Measurements from ENCODE around the gene IL25. TPM values are rescaled to one million over a fixed set of nuclear protein-coding genes. Genes with fewer than 3 reads are reported as not detected.

IL25 gene
- total and polyA plus RNA-seq, 2 experiments from 2014 or later: not detected

- WGBS, 2 experiments (ENCODE audit: low coverage in 1 of 2, low lambda C conversion rate in 2 of 2, missing lambda C conversion rate in 2 of 2): 4 to 7% methylated on average over 15 to 34 of the region's 34 CpGs
- H3K4me2 ChIP-seq (ENCODE audit: unreplicated experiment): peak overlapping the region; percentile 32
These were observed 6.1 kb upstream of the IL25 start for GRCh38 chr14:23366426-23366921.

DNA sequence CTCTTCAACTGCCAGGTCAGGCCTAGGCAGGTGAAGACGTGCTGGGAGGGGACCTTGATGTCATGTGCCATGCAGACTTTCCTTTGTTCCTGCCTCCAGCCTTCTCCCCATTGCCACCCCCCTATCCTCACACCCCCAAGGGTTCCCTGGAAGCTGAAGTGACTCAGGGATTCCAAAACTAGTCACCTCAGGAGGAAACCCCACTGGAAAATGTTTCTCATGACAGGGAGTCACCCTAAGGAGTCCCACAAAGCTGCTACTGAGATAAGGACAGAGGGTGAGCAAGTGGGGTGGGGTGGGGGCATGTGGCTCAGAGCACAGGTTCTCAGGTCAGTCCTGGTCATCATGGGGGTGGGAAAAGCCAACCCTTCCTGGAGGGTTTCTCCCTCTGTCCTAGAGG is 2.4 kb upstream of the IL25 start:
- no peaks in the 10 kb centered on the region for H3K27me3 ChIP-seq (replicated peaks; ENCODE audit: insufficient read depth)
- no peaks in the 10 kb centered on the region for H3K79me2 ChIP-seq (ENCODE audit: insufficient read depth)

More at GRCh38 chr14:23366426-23366921, 6.1 kb upstream of the IL25 start:
- peaks cover 25% of the 10 kb centered on the region for H3K79me2 ChIP-seq (ENCODE audit: insufficient read depth)
- H3K36me3 ChIP-seq (ENCODE audit: low read depth): no peaks in the 10 kb centered on the region
- peak; percentile 79 for DNase-seq
- peak overlapping the region; percentile 95 for H3K9ac ChIP-seq
- peaks cover 18% of the 10 kb centered on the region for H3F3A ChIP-seq (ENCODE audit: insufficient read depth)
- in situ Hi-C loops (cut with MboI): no loop called here
- peaks cover 17% of the 10 kb centered on the region for H3K4me1 ChIP-seq (ENCODE audit: insufficient read depth)
- no peaks in the 10 kb centered on the region for H3K9me2 ChIP-seq (ENCODE audit: insufficient read depth)
- no peaks in the 10 kb centered on the region for H4K20me1 ChIP-seq (ENCODE audit: insufficient read depth)
- no peaks in the 10 kb centered on the region for H3K27me3 ChIP-seq (replicated peaks; ENCODE audit: insufficient read depth)
- TF ChIP-seq EZH2 (IDR thresholded peaks at IDR 0.05; ENCODE audit: insufficient read depth, poor library complexity, severe bottlenecking) (no peak), EZH2phosphoT487 (IDR thresholded peaks at IDR 0.05; ENCODE audit: insufficient read depth, low read depth) (no peak)
- H3K27ac ChIP-seq: peak overlapping the region; percentile 79
- H2AFZ ChIP-seq: peak overlapping the region; percentile 76
- H3K9me3 ChIP-seq (ENCODE audit: low read depth): no peaks in the 10 kb centered on the region
- peak overlapping the region; percentile 85; the same call in 1 of the 2 replicates for H3K4me3 ChIP-seq

DNA sequence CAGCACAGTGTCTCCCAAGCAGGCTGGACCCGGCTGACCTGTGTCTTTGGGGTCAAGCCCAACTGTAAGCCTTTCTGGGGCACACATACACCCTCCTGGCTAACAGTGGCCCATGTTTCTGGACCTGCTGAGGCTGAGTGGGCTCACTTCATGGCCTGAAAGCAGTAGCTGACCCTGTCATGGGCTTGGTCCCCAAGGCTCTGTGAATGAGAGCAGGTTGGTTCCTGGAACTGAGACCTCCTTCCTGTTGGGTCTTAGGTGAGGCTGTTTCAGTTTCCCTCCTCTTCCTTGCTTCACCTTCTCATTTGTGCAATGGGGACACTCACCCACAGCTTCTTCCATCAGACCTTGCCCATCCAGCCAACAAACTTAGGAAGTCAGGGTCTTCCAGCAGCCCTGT is 744 bp upstream of the IL25 start:
- H3K79me2 ChIP-seq (ENCODE audit: insufficient read depth): no peaks in the 10 kb centered on the region
- H3K27ac ChIP-seq: no peak overlapping the region
- 23 to 26% methylated on average over 1 of the region's 1 CpG for WGBS, 2 experiments (ENCODE audit: low coverage in 1 of 2, low lambda C conversion rate in 2 of 2, missing lambda C conversion rate in 2 of 2)
- H4K20me1 ChIP-seq (ENCODE audit: insufficient read depth): no peaks in the 10 kb centered on the region
- H3K36me3 ChIP-seq (ENCODE audit: low read depth): no peaks in the 10 kb centered on the region
- H3K4me3 ChIP-seq: no peak overlapping the region
- H3F3A ChIP-seq (ENCODE audit: insufficient read depth): peaks cover 4% of the 10 kb centered on the region; the same call in 1 of the 2 replicates
- H3K4me2 ChIP-seq (ENCODE audit: unreplicated experiment): no peak overlapping the region
- no peak for DNase-seq
- no peaks in the 10 kb centered on the region for H3K27me3 ChIP-seq (replicated peaks; ENCODE audit: insufficient read depth)
- no peaks in the 10 kb centered on the region for H3K9me3 ChIP-seq (ENCODE audit: low read depth)
- in situ Hi-C loops (cut with MboI): no loop called here
- H2AFZ ChIP-seq: no peak overlapping the region
- H3K9me2 ChIP-seq (ENCODE audit: insufficient read depth): no peaks in the 10 kb centered on the region
- H3K4me1 ChIP-seq (ENCODE audit: insufficient read depth): no peaks in the 10 kb centered on the region
- no peak for TF ChIP-seq EZH2phosphoT487 (IDR thresholded peaks at IDR 0.05; ENCODE audit: insufficient read depth, low read depth)
- no peak for TF ChIP-seq EZH2 (IDR thresholded peaks at IDR 0.05; ENCODE audit: insufficient read depth, poor library complexity, severe bottlenecking)
- H3K9ac ChIP-seq: no peak overlapping the region

More for the DNA sequence above, 2.4 kb upstream of the IL25 start:
- Histone ChIP-seq H3K4me1 (ENCODE audit: insufficient read depth) (no peaks in the 10 kb centered on the region), H3K9ac (no peak overlapping the region), H3K9me2 (ENCODE audit: insufficient read depth) (no peaks in the 10 kb centered on the region), H3K4me3 (no peak overlapping the region), H2AFZ (no peak overlapping the region), H3K27ac (no peak overlapping the region), H3F3A (ENCODE audit: insufficient read depth) (peaks cover 5% of the 10 kb centered on the region; the same call in 1 of the 2 replicates), H4K20me1 (ENCODE audit: insufficient read depth) (no peaks in the 10 kb centered on the region), H3K4me2 (ENCODE audit: unreplicated experiment) (no peak overlapping the region), H3K9me3 (ENCODE audit: low read depth) (no peaks in the 10 kb centered on the region), H3K36me3 (ENCODE audit: low read depth) (no peaks in the 10 kb centered on the region)
- WGBS, 2 experiments (ENCODE audit: low coverage in 1 of 2, low lambda C conversion rate in 2 of 2, missing lambda C conversion rate in 2 of 2): 11 to 17% methylated on average over 1 of the region's 1 CpG
- DNase-seq: peak; percentile 43
- in situ Hi-C loops (cut with MboI): no loop called here
- TF ChIP-seq EZH2phosphoT487 (IDR thresholded peaks at IDR 0.05; ENCODE audit: insufficient read depth, low read depth) (no peak), EZH2 (IDR thresholded peaks at IDR 0.05; ENCODE audit: insufficient read depth, poor library complexity, severe bottlenecking) (no peak)

DNA sequence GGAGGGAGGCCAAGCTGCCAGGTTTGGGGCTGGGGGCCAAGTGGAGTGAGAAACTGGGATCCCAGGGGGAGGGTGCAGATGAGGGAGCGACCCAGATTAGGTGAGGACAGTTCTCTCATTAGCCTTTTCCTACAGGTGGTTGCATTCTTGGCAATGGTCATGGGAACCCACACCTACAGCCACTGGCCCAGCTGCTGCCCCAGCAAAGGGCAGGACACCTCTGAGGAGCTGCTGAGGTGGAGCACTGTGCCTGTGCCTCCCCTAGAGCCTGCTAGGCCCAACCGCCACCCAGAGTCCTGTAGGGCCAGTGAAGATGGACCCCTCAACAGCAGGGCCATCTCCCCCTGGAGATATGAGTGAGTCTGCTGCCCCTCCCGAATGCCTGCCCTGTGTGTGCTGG is 432 bp downstream of the IL25 start:
- no peaks in the 10 kb centered on the region for H3K4me1 ChIP-seq (ENCODE audit: insufficient read depth)
- no peak for DNase-seq
- TF ChIP-seq EZH2phosphoT487 (IDR thresholded peaks at IDR 0.05; ENCODE audit: insufficient read depth, low read depth): no peak
- no peak for TF ChIP-seq EZH2 (IDR thresholded peaks at IDR 0.05; ENCODE audit: insufficient read depth, poor library complexity, severe bottlenecking)
- no peak overlapping the region for H3K9ac ChIP-seq
- H2AFZ ChIP-seq: no peak overlapping the region
- no peaks in the 10 kb centered on the region for H3K36me3 ChIP-seq (ENCODE audit: low read depth)
- H3K27me3 ChIP-seq (replicated peaks; ENCODE audit: insufficient read depth): no peaks in the 10 kb centered on the region
- H3K79me2 ChIP-seq (ENCODE audit: insufficient read depth): no peaks in the 10 kb centered on the region
- no peak overlapping the region for H3K4me3 ChIP-seq
- 59 to 62% methylated on average over 3 of the region's 3 CpGs for WGBS, 2 experiments (ENCODE audit: low coverage in 1 of 2, low lambda C conversion rate in 2 of 2, missing lambda C conversion rate in 2 of 2)
- H3F3A ChIP-seq (ENCODE audit: insufficient read depth): no peaks in the 10 kb centered on the region
- no peak overlapping the region for H3K27ac ChIP-seq
- no peaks in the 10 kb centered on the region for H3K9me3 ChIP-seq (ENCODE audit: low read depth)
- no peak overlapping the region for H3K4me2 ChIP-seq (ENCODE audit: unreplicated experiment)
- no peaks in the 10 kb centered on the region for H3K9me2 ChIP-seq (ENCODE audit: insufficient read depth)
- H4K20me1 ChIP-seq (ENCODE audit: insufficient read depth): no peaks in the 10 kb centered on the region
- in situ Hi-C loops (cut with MboI): no loop called here
